ENCODE data around the gene CCL3. TPM values are rescaled to one million over a fixed set of nuclear protein-coding genes. Genes with fewer than 3 reads are reported as not detected.
"Not testable (repeated sequence)": the region's sequence is repeated elsewhere in the genome, so short reads cannot be mapped to it uniquely, and the experiment has no call there.

The CCL3 gene
- total RNA-seq, 3 donors from 2014 or later (not counting 1 experiment from before 2014, with no cell fraction given): 381 to 547 (median 450) TPM

GRCh38 chr17:36086791-36087190, 3.2 kb downstream of the CCL3 start:
- H3K36me3 Mint-ChIP-seq: no peaks in the 10 kb centered on the region
- H3K27ac Mint-ChIP-seq: peak overlapping the region; percentile 100
- peaks cover 91 to 97% of the 10 kb centered on the region in 2 donors for H3K4me1 Mint-ChIP-seq
- no peak for TF ChIP-seq CTCF (IDR thresholded peaks at IDR 0.05)
- no peak overlapping the region for H3K27ac ChIP-seq (ENCODE audit: low read length)
- H3K4me3 ChIP-seq (ENCODE audit: low read length): no peak overlapping the region
- H3K27me3 ChIP-seq (ENCODE audit: control insufficient read depth, insufficient read depth, low read length): no peaks in the 10 kb centered on the region
- ATAC-seq: no peak
- peak overlapping the region; percentile 59 for H3K4me3 Mint-ChIP-seq
- WGBS (ENCODE audit: insufficient coverage): no CpG with 5 or more reads among the region's 1 CpG
- peaks cover 70% of the 10 kb centered on the region for H3K4me1 ChIP-seq (ENCODE audit: control insufficient read depth, insufficient read depth, low read length)
- no peaks in the 10 kb centered on the region for H3K36me3 ChIP-seq (ENCODE audit: control insufficient read depth, insufficient read depth, low read length)
- no peaks in the 10 kb centered on the region for H3K9me3 ChIP-seq (ENCODE audit: control insufficient read depth, insufficient read depth, low read length)
- H3K27me3 Mint-ChIP-seq (ENCODE audit: low read depth in 2 of 2): peaks cover 0 to 2% of the 10 kb centered on the region in 2 donors
- intact Hi-C loops (cut with micrococcal nuclease): loop anchor here (5.0 to 10.0 kb wide), 2 partner anchors 194 to 842 kb away; partner anchors contain the start of gene SLFN5
- H3K9me3 Mint-ChIP-seq: peaks cover 0 to 2% of the 10 kb centered on the region in 2 donors
- no peak for DNase-seq

- H3K4me1 Mint-ChIP-seq: peaks cover 96 to 99% of the 10 kb centered on the region in 2 donors
- H3K4me1 ChIP-seq (ENCODE audit: control insufficient read depth, insufficient read depth, low read length): peaks cover 76% of the 10 kb centered on the region
- peaks cover 0 to 2% of the 10 kb centered on the region in 2 donors for H3K27me3 Mint-ChIP-seq (ENCODE audit: low read depth in 2 of 2)
- intact Hi-C loops (cut with micrococcal nuclease): loop anchor here (5.0 to 10.0 kb wide), 2 partner anchors 193 to 841 kb away; partner anchors contain the start of gene SLFN5
- H3K27ac Mint-ChIP-seq: peak overlapping the region; percentile 100
- no peaks in the 10 kb centered on the region for H3K27me3 ChIP-seq (ENCODE audit: control insufficient read depth, insufficient read depth, low read length)
- TF ChIP-seq CTCF (IDR thresholded peaks at IDR 0.05): no peak
- H3K9me3 ChIP-seq (ENCODE audit: control insufficient read depth, insufficient read depth, low read length): no peaks in the 10 kb centered on the region
- WGBS (ENCODE audit: insufficient coverage): 23% methylated on average over 1 of the region's 1 CpG
- H3K36me3 Mint-ChIP-seq: no peaks in the 10 kb centered on the region
- peaks cover 0 to 2% of the 10 kb centered on the region in 2 donors for H3K9me3 Mint-ChIP-seq
- no peak overlapping the region for H3K4me3 ChIP-seq (ENCODE audit: low read length)
- peak overlapping the region; percentile 75 for H3K4me3 Mint-ChIP-seq
- ATAC-seq (peak in 1 of 3 donors; percentile 4), DNase-seq (peak in 1 of 2 donors; percentile 46)
- peak overlapping the region; percentile 85 for H3K27ac ChIP-seq (ENCODE audit: low read length)
- no peaks in the 10 kb centered on the region for H3K36me3 ChIP-seq (ENCODE audit: control insufficient read depth, insufficient read depth, low read length)
Measured at GRCh38 chr17:36085765-36086164, 4.2 kb downstream of the CCL3 start.

GRCh38 chr17:36083691-36084090, 6.3 kb downstream of the CCL3 start:
- not testable (repeated sequence) for H3K27me3 Mint-ChIP-seq (ENCODE audit: low read depth in 2 of 2); H3K4me3 ChIP-seq (ENCODE audit: low read length); ATAC-seq; DNase-seq; H3K9me3 Mint-ChIP-seq; H3K36me3 Mint-ChIP-seq; H3K9me3 ChIP-seq (ENCODE audit: control insufficient read depth, insufficient read depth, low read length); H3K27me3 ChIP-seq (ENCODE audit: control insufficient read depth, insufficient read depth, low read length); H3K36me3 ChIP-seq (ENCODE audit: control insufficient read depth, insufficient read depth, low read length)
- Mint-ChIP-seq H3K27ac (peak overlapping the region; percentile 100), H3K4me1 (peaks cover 86 to 92% of the 10 kb centered on the region in 2 donors), H3K4me3 (peak overlapping the region; percentile 75)
- no CpG with 5 or more reads among the region's 2 CpGs for WGBS (ENCODE audit: insufficient coverage)
- peak overlapping the region; percentile 85 for H3K27ac ChIP-seq (ENCODE audit: low read length)
- intact Hi-C loops (cut with micrococcal nuclease): loop anchor here (2.0 to 10.0 kb wide), 2 partner anchors 19 to 839 kb away; partner anchors contain the start of genes CCL4 and SLFN5
- H3K4me1 ChIP-seq (ENCODE audit: control insufficient read depth, insufficient read depth, low read length): peaks cover 65% of the 10 kb centered on the region

GRCh38 chr17:36082482-36083120, 7.3 kb downstream of the CCL3 start:
- not testable (repeated sequence) for H3K27me3 ChIP-seq (ENCODE audit: control insufficient read depth, insufficient read depth, low read length); H3K9me3 Mint-ChIP-seq; H3K9me3 ChIP-seq (ENCODE audit: control insufficient read depth, insufficient read depth, low read length); H3K4me3 ChIP-seq (ENCODE audit: low read length); H3K27me3 Mint-ChIP-seq (ENCODE audit: low read depth in 2 of 2); H3K36me3 Mint-ChIP-seq; H3K36me3 ChIP-seq (ENCODE audit: control insufficient read depth, insufficient read depth, low read length)
- peak overlapping the region; percentile 85 for H3K27ac ChIP-seq (ENCODE audit: low read length)
- Mint-ChIP-seq H3K27ac (peak overlapping the region; percentile 100), H3K4me1 (peaks cover 82 to 88% of the 10 kb centered on the region in 2 donors), H3K4me3 (peak overlapping the region; percentile 86)
- WGBS (ENCODE audit: insufficient coverage): 3% methylated on average over 5 of the region's 8 CpGs
- intact Hi-C loops (cut with micrococcal nuclease): loop anchor here (1.0 to 10.0 kb wide), 5 partner anchors 8 to 838 kb away; partner anchors contain the start of genes CCL3, CCL4 and SLFN5
- peaks cover 59% of the 10 kb centered on the region for H3K4me1 ChIP-seq (ENCODE audit: control insufficient read depth, insufficient read depth, low read length)
- DNase-seq (peak; percentile 62 to 84), ATAC-seq (peak; percentile 69 to 89 (median 85))

GRCh38 chr17:36081681-36082471, 8.1 kb downstream of the CCL3 start:
- intact Hi-C loops (cut with micrococcal nuclease): loop anchor here (1.0 to 10.0 kb wide), 5 partner anchors 8 to 837 kb away; partner anchors contain the start of genes CCL3, CCL4 and SLFN5
- not testable (repeated sequence) for H3K4me3 ChIP-seq (ENCODE audit: low read length); H3K27me3 ChIP-seq (ENCODE audit: control insufficient read depth, insufficient read depth, low read length); H3K9me3 Mint-ChIP-seq; H3K36me3 ChIP-seq (ENCODE audit: control insufficient read depth, insufficient read depth, low read length); H3K27me3 Mint-ChIP-seq (ENCODE audit: low read depth in 2 of 2); H3K9me3 ChIP-seq (ENCODE audit: control insufficient read depth, insufficient read depth, low read length)
- Histone ChIP-seq H3K27ac (ENCODE audit: low read length) (peak overlapping the region; percentile 85), H3K4me1 (ENCODE audit: control insufficient read depth, insufficient read depth, low read length) (peaks cover 59% of the 10 kb centered on the region)
- peak in 1 of 2 donors; percentile 41 for DNase-seq
- Mint-ChIP-seq H3K4me1 (peaks cover 81 to 86% of the 10 kb centered on the region in 2 donors), H3K27ac (peak overlapping the region; percentile 100), H3K4me3 (peak overlapping the region; percentile 86), H3K36me3 (peaks cover 12% of the 10 kb centered on the region)
- WGBS (ENCODE audit: insufficient coverage): 38% methylated on average over 3 of the region's 5 CpGs
- ATAC-seq: peak; percentile 25 to 36 (median 28)
